ENCODE results near the gene FHDC1. TPM values are rescaled to one million over a fixed set of nuclear protein-coding genes. Genes with fewer than 3 reads are reported as not detected.
A peak's percentile ranks its signal among the peaks of the same experiment; 100 is the strongest.

FHDC1 gene
- total and polyA plus RNA-seq, 11 donors, result 0.04 to 0.97 (median 0.21) TPM

DNA sequence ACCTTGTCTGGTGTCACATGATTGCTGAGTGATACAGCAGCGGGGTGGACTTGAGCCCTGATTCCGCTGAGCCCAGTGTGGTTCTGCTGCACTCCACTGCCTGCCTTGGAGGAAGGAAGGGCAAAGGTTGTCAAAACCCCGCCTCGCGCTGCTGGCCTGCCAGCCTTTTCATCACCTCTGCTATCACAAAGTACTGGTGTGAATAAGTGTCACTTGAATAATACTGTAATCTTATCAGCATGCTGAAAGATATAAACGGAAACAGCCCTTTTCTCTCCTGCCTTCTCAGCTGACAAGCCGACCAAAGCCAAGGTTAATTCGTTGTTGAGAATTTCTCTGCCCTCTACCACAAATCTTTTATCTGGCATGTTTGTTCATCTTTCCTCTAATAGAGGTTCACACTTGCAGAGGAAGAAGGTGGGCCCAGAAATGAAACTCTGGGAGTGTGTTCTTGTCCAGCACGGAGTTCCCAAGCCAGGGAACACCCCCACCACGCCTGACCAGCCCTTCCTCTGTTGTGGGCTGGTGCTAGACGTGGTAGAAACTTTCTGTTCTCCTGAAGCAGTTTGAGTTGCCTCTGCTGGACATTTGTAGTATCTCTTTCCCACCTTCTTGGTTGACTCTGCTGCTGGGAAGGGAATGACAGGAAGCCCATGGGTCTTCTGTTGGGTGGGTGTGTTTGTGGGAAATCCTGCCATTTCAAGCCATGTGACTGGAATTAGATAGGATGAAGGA is 21.5 kb downstream of the FHDC1 start:
- peaks cover 0 to 10% (median 0%) of the 10 kb centered on the region in 9 donors for H3K27me3 ChIP-seq
- H3K9me3 ChIP-seq, result no peaks in the 10 kb centered on the region
- H3K27ac ChIP-seq, result peak overlapping the region in 1 of 12 donors; percentile 4
- DNase-seq (peak; percentile 40 to 63 (median 59)), ATAC-seq (peak; percentile 68 to 91 (median 89))
- no peaks in the 10 kb centered on the region for H3K36me3 ChIP-seq
- TF ChIP-seq, protein P1, sequence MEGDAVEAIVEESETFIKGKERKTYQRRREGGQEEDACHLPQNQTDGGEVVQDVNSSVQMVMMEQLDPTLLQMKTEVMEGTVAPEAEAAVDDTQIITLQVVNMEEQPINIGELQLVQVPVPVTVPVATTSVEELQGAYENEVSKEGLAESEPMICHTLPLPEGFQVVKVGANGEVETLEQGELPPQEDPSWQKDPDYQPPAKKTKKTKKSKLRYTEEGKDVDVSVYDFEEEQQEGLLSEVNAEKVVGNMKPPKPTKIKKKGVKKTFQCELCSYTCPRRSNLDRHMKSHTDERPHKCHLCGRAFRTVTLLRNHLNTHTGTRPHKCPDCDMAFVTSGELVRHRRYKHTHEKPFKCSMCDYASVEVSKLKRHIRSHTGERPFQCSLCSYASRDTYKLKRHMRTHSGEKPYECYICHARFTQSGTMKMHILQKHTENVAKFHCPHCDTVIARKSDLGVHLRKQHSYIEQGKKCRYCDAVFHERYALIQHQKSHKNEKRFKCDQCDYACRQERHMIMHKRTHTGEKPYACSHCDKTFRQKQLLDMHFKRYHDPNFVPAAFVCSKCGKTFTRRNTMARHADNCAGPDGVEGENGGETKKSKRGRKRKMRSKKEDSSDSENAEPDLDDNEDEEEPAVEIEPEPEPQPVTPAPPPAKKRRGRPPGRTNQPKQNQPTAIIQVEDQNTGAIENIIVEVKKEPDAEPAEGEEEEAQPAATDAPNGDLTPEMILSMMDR (IDR thresholded peaks at IDR 0.05), result peak in 1 of 12 donors; percentile 9
- no peak for TF ChIP-seq POLR2A (IDR thresholded peaks at IDR 0.05)
- WGBS, 4 donors, result 15 to 27% (median 19%) methylated on average over 11 of the region's 11 CpGs
- intact Hi-C loops (cut with DNase I), result no loop called here
- H3K4me1 ChIP-seq, result peaks cover 0 to 19% (median 12%) of the 10 kb centered on the region in 12 donors
- H3K4me3 ChIP-seq, result peak overlapping the region in 2 of 12 donors; percentile 3 to 29

DNA sequence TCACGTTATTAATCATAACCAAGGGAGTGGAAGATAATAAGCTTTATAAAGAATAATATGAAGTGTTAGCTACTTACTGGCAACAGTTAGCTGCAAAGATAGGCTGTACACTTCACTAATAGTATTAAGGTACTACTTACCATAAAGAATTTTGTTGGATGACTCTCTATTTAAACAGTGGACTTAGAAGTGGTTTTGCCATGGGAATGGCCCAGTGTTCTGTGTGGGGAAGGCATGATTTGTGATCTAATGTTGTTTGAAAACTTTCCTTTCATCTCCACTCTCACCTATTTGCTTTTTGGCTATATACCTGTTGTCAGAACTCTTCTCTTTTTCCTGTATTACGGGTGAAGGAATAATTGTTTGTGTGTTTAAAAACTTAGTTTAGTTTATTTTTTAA is 23.0 kb downstream of the FHDC1 start:
- peaks cover 0 to 19% (median 12%) of the 10 kb centered on the region in 12 donors for H3K4me1 ChIP-seq
- no peak overlapping the region for H3K4me3 ChIP-seq
- no peak for DNase-seq
- 83 to 94% (median 85%) methylated on average over 2 of the region's 2 CpGs for WGBS, 4 donors
- H3K27ac ChIP-seq, result no peak overlapping the region
- intact Hi-C loops (cut with DNase I), result no loop called here
- H3K27me3 ChIP-seq, result peaks cover 0 to 10% (median 0%) of the 10 kb centered on the region in 9 donors
- no peak for TF ChIP-seq POLR2A (IDR thresholded peaks at IDR 0.05)
- TF ChIP-seq, protein P1 (IDR thresholded peaks at IDR 0.05), result no peak
- no peaks in the 10 kb centered on the region for H3K36me3 ChIP-seq
- ATAC-seq, result no peak
- no peaks in the 10 kb centered on the region for H3K9me3 ChIP-seq

DNA sequence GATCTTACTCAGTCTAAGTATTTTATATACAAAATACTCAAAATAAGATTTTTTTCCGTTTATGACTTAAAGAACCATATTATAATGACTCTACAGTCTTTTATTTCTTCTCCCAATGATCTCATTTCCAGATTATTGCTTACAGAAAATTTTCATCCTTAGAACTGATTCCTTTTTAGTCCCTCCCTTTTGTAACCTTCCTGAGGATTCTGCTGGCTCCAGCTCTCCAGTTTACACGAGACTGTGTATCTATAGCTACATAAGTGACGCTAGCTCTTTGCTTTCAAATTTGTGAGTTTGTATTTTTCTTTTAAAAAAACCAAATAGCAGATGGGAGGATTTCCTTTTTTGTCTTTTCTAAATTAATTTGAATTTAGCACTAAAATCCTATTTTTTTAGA is 24.0 kb downstream of the FHDC1 start:
- H3K4me1 ChIP-seq, result peaks cover 0 to 19% (median 12%) of the 10 kb centered on the region in 12 donors
- peaks cover 0 to under 1% (median 0%) of the 10 kb centered on the region in 9 donors for H3K27me3 ChIP-seq
- no peak overlapping the region for H3K27ac ChIP-seq
- no peaks in the 10 kb centered on the region for H3K36me3 ChIP-seq
- 93 to 95% (median 94%) methylated on average over 3 of the region's 3 CpGs for WGBS, 4 donors
- TF ChIP-seq POLR2A (IDR thresholded peaks at IDR 0.05), result no peak
- TF ChIP-seq, protein P1 (IDR thresholded peaks at IDR 0.05), result no peak
- H3K9me3 ChIP-seq, result no peaks in the 10 kb centered on the region
- H3K4me3 ChIP-seq, result no peak overlapping the region
- DNase-seq (no peak), ATAC-seq (no peak)
- intact Hi-C loops (cut with DNase I), result no loop called here

DNA sequence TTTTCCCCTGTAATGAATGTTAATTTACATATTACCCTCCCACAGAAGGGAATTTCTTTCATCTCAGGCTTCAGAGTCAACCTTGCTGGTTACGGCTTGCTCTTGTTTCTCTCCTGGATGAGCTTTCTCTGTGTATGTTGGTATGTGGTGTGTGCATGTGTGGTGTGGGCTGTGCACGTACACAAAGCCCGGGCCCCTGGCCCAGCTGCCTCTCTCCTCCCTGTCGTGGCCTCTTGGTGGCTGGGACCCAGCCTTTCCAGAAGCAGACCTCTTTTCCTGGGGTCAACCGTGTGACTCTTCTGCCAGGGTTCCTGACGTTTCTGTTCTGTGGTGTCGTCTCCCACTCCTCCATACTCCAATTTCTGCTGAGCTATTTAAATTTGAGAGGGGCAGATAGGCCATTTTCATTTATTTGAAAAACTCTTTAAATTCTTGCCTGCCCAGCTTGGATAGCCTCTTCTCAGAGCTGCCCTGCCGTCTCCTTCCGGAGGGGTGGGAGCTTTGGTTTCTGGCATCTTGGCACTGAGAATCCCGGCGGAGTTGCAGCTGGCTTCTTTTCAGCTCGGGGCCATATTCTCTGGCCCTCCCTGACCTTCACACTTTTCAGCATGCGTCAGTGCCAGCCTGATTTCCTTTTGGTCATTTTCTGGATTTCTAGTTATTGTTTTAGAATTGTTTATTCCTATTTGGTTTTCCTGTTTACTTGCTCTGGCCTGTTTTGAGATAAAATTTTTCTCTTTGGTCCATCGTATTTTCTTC is 25.1 kb downstream of the FHDC1 start:
- H3K4me1 ChIP-seq, result peaks cover 0 to 19% (median 12%) of the 10 kb centered on the region in 12 donors
- no peak overlapping the region for H3K4me3 ChIP-seq
- ATAC-seq, result no peak
- H3K9me3 ChIP-seq, result no peaks in the 10 kb centered on the region
- TF ChIP-seq, protein P1 (IDR thresholded peaks at IDR 0.05), result no peak
- no peak for TF ChIP-seq POLR2A (IDR thresholded peaks at IDR 0.05)
- H3K27ac ChIP-seq, result no peak overlapping the region
- no peak for DNase-seq
- H3K27me3 ChIP-seq, result no peaks in the 10 kb centered on the region
- H3K36me3 ChIP-seq, result no peaks in the 10 kb centered on the region
- WGBS, 4 donors, result 79 to 81% (median 81%) methylated on average over 14 of the region's 14 CpGs
- intact Hi-C loops (cut with DNase I), result no loop called here
